Lower lobe of right lung (tissue), 2 donors: ENCODE measurements around the gene CYP4F12. TPM values are rescaled to one million over a fixed set of nuclear protein-coding genes. Genes with fewer than 3 reads are reported as not detected.

Source experiments
- ATAC-seq, 2 donors: fragments of 200-7000 bp; cut with Tn5 transposase; one replicate each; pipeline ENCODE4 v1.9.1; 2020 to 2022; ENCODE audit warnings: mild to moderate bottlenecking in 2 of 2, moderate library complexity in 2 of 2
- DNase-seq: peaks from one replicate; pipeline ENCODE4 v3.0.0-alpha.2; 2020
- H3K27ac ChIP-seq: fragments of 200-600 bp; one replicate; pipeline ENCODE4 v1.8.0; 2022
- H3K27me3 ChIP-seq: fragments of 200-600 bp; one replicate; pipeline ENCODE4 v1.8.0; 2022; ENCODE audit warnings: low read depth
- H3K36me3 ChIP-seq: fragments of 200-600 bp; one replicate; pipeline ENCODE4 v1.8.0; 2022; ENCODE audit warnings: mild to moderate bottlenecking
- H3K4me1 ChIP-seq: fragments of 200-600 bp; one replicate; pipeline ENCODE4 v1.8.0; 2022
- H3K4me3 ChIP-seq: fragments of 200-600 bp; one replicate; pipeline ENCODE4 v1.8.0; 2022; ENCODE audit warnings: mild to moderate bottlenecking
- H3K9me3 ChIP-seq: fragments of 200-600 bp; one replicate; pipeline ENCODE4 v1.8.0; 2022
- CTCF ChIP-seq: fragments of 200-600 bp; IDR thresholded peaks from one replicate; pipeline ENCODE4 v1.8.0; 2022; ENCODE audit warnings: antibody characterized with exemption, mild to moderate bottlenecking
- intact Hi-C: fragments of 100-400 bp; cut with DNase I; formaldehyde crosslinking; loops from one replicate; pipeline ENCODE4 v1.11.0; 2022
- total RNA-seq: library from RNA; stranded (reverse); fragmentation: NEBNext Ultra II Directional; extraction: Animal tissue kit (Norgen Biotek cat#: 25700); gene quantifications from one replicate; pipeline ENCODE4 v1.2.1, GENCODE V29; 2021
- donor health status: DM: no; HTN: yes; CAD: no; lungs with severe emphysema.

The CYP4F12 gene
- total RNA-seq, 1 donor from 2014 or later, result 4.5 TPM

GRCh38 chr19:15717809-15718208 lies 44.9 kb downstream of the CYP4F12 start:
- H3K4me3 ChIP-seq, result no peak overlapping the region
- DNase-seq (no peak), ATAC-seq (no peak)
- peaks cover 23% of the 10 kb centered on the region for H3K27me3 ChIP-seq
- H3K27ac ChIP-seq, result no peak overlapping the region
- H3K36me3 ChIP-seq, result no peaks in the 10 kb centered on the region
- no peaks in the 10 kb centered on the region for H3K9me3 ChIP-seq
- no peaks in the 10 kb centered on the region for H3K4me1 ChIP-seq
- TF ChIP-seq CTCF, result no peak
- intact Hi-C loops, result no loop called here

GRCh38 chr19:15721268-15721667 lies 48.4 kb downstream of the CYP4F12 start:
- Histone ChIP-seq H3K4me3 (no peak overlapping the region), H3K4me1 (no peaks in the 10 kb centered on the region), H3K27ac (no peak overlapping the region), H3K9me3 (no peaks in the 10 kb centered on the region), H3K36me3 (no peaks in the 10 kb centered on the region), H3K27me3 (peaks cover 48% of the 10 kb centered on the region)
- DNase-seq, result no peak
- intact Hi-C loops, result no loop called here
- TF ChIP-seq CTCF, result no peak
- ATAC-seq, result no peak

- Histone ChIP-seq H3K27ac (no peak overlapping the region), H3K4me3 (no peak overlapping the region), H3K27me3 (peaks cover 43% of the 10 kb centered on the region), H3K36me3 (no peaks in the 10 kb centered on the region), H3K4me1 (no peaks in the 10 kb centered on the region), H3K9me3 (no peaks in the 10 kb centered on the region)
- intact Hi-C loops, result no loop called here
- no peak for ATAC-seq
- DNase-seq, result no peak
- no peak for TF ChIP-seq CTCF
Measured at GRCh38 chr19:15722956-15723355, 50.1 kb downstream of the CYP4F12 start.

- TF ChIP-seq CTCF, result no peak
- Histone ChIP-seq H3K4me3 (no peak within 1 kb of the TSS), H3K4me1 (no peaks in the 10 kb centered on the region), H3K9me3 (no peaks in the 10 kb centered on the region), H3K27me3 (peaks cover 29% of the 10 kb centered on the region), H3K36me3 (no peaks in the 10 kb centered on the region), H3K27ac (no peak within 1 kb of the TSS)
- ATAC-seq (no peak), DNase-seq (no peak)
- intact Hi-C loops, result no loop called here
Measured at GRCh38 chr19:15727724-15728123, 54.8 kb downstream of the CYP4F12 start, which contains the start of gene OR10H2. OR10H2 (plus strand) TSS chr19:15728024; CDS start chr19:15728044, 20 bp downstream.

- no peaks in the 10 kb centered on the region for H3K4me1 ChIP-seq
- H3K4me3 ChIP-seq, result no peak overlapping the region
- H3K9me3 ChIP-seq, result no peaks in the 10 kb centered on the region
- peaks cover 5% of the 10 kb centered on the region for H3K27me3 ChIP-seq
- intact Hi-C loops, result no loop called here
- ATAC-seq (no peak), DNase-seq (no peak)
- no peak overlapping the region for H3K27ac ChIP-seq
- TF ChIP-seq CTCF, result no peak
- H3K36me3 ChIP-seq, result no peaks in the 10 kb centered on the region
Measured at GRCh38 chr19:15730538-15730937, 57.7 kb downstream of the CYP4F12 start.

- Histone ChIP-seq H3K36me3 (no peaks in the 10 kb centered on the region), H3K9me3 (no peaks in the 10 kb centered on the region), H3K4me1 (no peaks in the 10 kb centered on the region), H3K27ac (no peak overlapping the region), H3K4me3 (no peak overlapping the region), H3K27me3 (no peaks in the 10 kb centered on the region)
- TF ChIP-seq CTCF, result no peak
- no peak for ATAC-seq
- no peak for DNase-seq
- intact Hi-C loops, result no loop called here
Measured at GRCh38 chr19:15732388-15732787, 59.5 kb downstream of the CYP4F12 start.
